ENCODE data around the gene GSX1.
A peak's percentile ranks its signal among the peaks of the same experiment; 100 is the strongest.

The GSX1 gene

GRCh38 chr13:27839809-27840467 is 47.7 kb downstream of the GSX1 start (continued):
- no peak for TF ChIP-seq GLIS2 (tag by site-specific recombination; IDR thresholded peaks at IDR 0.05)
- no peak for TF ChIP-seq ZNF362 (tag by site-specific recombination; IDR thresholded peaks at IDR 0.05)
- peak; percentile 46; the same call in 1 of the 2 replicates for TF ChIP-seq ZNF335 (tag by site-specific recombination; conservative IDR thresholded peaks at IDR 0.05)
- TF ChIP-seq ZNF404 (tag by site-specific recombination; IDR thresholded peaks at IDR 0.05): no peak
- TF ChIP-seq ZNF132 (tag by site-specific recombination; IDR thresholded peaks at IDR 0.05; ENCODE audit: borderline replicate concordance): no peak
- TF ChIP-seq ZNF558 (tag by site-specific recombination; IDR thresholded peaks at IDR 0.05): no peak
- no peak for TF ChIP-seq ZNF624 (tag by site-specific recombination; IDR thresholded peaks at IDR 0.05)
- TF ChIP-seq ELK4 (IDR thresholded peaks at IDR 0.05; ENCODE audit: borderline replicate concordance, low read depth, low read length): no peak
- peak; percentile 68 for TF ChIP-seq PRDM1 (tag by site-specific recombination; IDR thresholded peaks at IDR 0.05)
- peak; percentile 62 for TF ChIP-seq FEZF1 (tag by site-specific recombination; IDR thresholded peaks at IDR 0.05)
- no peak for TF ChIP-seq ZNF768 (tag by site-specific recombination; IDR thresholded peaks at IDR 0.05)
- TF ChIP-seq, protein P1, sequence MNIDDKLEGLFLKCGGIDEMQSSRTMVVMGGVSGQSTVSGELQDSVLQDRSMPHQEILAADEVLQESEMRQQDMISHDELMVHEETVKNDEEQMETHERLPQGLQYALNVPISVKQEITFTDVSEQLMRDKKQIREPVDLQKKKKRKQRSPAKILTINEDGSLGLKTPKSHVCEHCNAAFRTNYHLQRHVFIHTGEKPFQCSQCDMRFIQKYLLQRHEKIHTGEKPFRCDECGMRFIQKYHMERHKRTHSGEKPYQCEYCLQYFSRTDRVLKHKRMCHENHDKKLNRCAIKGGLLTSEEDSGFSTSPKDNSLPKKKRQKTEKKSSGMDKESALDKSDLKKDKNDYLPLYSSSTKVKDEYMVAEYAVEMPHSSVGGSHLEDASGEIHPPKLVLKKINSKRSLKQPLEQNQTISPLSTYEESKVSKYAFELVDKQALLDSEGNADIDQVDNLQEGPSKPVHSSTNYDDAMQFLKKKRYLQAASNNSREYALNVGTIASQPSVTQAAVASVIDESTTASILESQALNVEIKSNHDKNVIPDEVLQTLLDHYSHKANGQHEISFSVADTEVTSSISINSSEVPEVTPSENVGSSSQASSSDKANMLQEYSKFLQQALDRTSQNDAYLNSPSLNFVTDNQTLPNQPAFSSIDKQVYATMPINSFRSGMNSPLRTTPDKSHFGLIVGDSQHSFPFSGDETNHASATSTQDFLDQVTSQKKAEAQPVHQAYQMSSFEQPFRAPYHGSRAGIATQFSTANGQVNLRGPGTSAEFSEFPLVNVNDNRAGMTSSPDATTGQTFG (tag by site-specific recombination; IDR thresholded peaks at IDR 0.05; ENCODE audit: borderline replicate concordance): no peak
- peak; percentile 71; the same call in 1 of the 2 replicates for TF ChIP-seq ZBTB21 (tag by site-specific recombination; IDR thresholded peaks at IDR 0.05)
- no peak for TF ChIP-seq ZNF701 (tag by site-specific recombination; IDR thresholded peaks at IDR 0.05)
- TF ChIP-seq ZNF501 (tag by site-specific recombination; IDR thresholded peaks at IDR 0.05): no peak
- TF ChIP-seq PRDM2 (tag by site-specific recombination; IDR thresholded peaks at IDR 0.05; ENCODE audit: borderline replicate concordance): no peak
- no peak for TF ChIP-seq ZBTB26 (tag by site-specific recombination; optimal IDR thresholded peaks at IDR 0.05)
- peak; percentile 83 for TF ChIP-seq GLIS1 (tag by site-specific recombination; IDR thresholded peaks at IDR 0.05)
- TF ChIP-seq ZNF2 (tag by site-specific recombination; IDR thresholded peaks at IDR 0.05): no peak
- TF ChIP-seq ZNF600 (tag by site-specific recombination; IDR thresholded peaks at IDR 0.05): no peak
- TF ChIP-seq EGR2 (tag by site-specific recombination; IDR thresholded peaks at IDR 0.05; ENCODE audit: low read depth): no peak
- TF ChIP-seq BCL11B (tag by site-specific recombination; IDR thresholded peaks at IDR 0.05; ENCODE audit: low read depth): no peak
- no peak for TF ChIP-seq ZNF776 (tag by site-specific recombination; IDR thresholded peaks at IDR 0.05; ENCODE audit: borderline replicate concordance)
- TF ChIP-seq, protein P2, sequence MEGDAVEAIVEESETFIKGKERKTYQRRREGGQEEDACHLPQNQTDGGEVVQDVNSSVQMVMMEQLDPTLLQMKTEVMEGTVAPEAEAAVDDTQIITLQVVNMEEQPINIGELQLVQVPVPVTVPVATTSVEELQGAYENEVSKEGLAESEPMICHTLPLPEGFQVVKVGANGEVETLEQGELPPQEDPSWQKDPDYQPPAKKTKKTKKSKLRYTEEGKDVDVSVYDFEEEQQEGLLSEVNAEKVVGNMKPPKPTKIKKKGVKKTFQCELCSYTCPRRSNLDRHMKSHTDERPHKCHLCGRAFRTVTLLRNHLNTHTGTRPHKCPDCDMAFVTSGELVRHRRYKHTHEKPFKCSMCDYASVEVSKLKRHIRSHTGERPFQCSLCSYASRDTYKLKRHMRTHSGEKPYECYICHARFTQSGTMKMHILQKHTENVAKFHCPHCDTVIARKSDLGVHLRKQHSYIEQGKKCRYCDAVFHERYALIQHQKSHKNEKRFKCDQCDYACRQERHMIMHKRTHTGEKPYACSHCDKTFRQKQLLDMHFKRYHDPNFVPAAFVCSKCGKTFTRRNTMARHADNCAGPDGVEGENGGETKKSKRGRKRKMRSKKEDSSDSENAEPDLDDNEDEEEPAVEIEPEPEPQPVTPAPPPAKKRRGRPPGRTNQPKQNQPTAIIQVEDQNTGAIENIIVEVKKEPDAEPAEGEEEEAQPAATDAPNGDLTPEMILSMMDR (tag by site-specific recombination; IDR thresholded peaks at IDR 0.05): no peak
